H1 (cell line): Measurements from ENCODE around the gene C19orf73.

Experiments
- CREB1 ChIP-seq: IDR thresholded peaks from 2 replicates; pipeline ENCODE4 v1.6.1; 2012; ENCODE audit warnings: inconsistent platforms
- EP300 ChIP-seq, 2 experiments: IDR thresholded peaks; 1 replicate in 1 of 2; 2 replicates in 1 of 2; pipeline ENCODE4 v1.6.1; 2011 to 2012; ENCODE audit warnings: low read depth in 2 of 2, low read length in 2 of 2, mild to moderate bottlenecking in 2 of 2, borderline replicate concordance in 1 of 2, inconsistent platforms in 1 of 2, moderate library complexity in 1 of 2
- EZH2 ChIP-seq: fragments of 200-600 bp; sonication (generic); IDR thresholded peaks from 2 replicates; pipeline ENCODE4 v1.7.1; 2012; ENCODE audit warnings: low read depth, mild to moderate bottlenecking, moderate library complexity, low read length, inconsistent platforms; ENCODE audit not compliant: severe bottlenecking
- JUN ChIP-seq: IDR thresholded peaks from 2 replicates; pipeline ENCODE4 v1.6.1; 2011; ENCODE audit warnings: low read depth, mild to moderate bottlenecking, improper control_type of control experiment, low read length
- JUND ChIP-seq: IDR thresholded peaks from 2 replicates; pipeline ENCODE4 v1.6.1; 2011; ENCODE audit warnings: mild to moderate bottlenecking, improper control_type of control experiment, low read length
- MAX ChIP-seq: IDR thresholded peaks from 2 replicates; pipeline ENCODE4 v1.6.1; 2012; ENCODE audit warnings: inconsistent platforms
- POLR2A ChIP-seq, 2 experiments: IDR thresholded peaks; 1 replicate in 1 of 2; 2 replicates in 1 of 2; pipeline ENCODE4 v1.6.1; 2011; ENCODE audit warnings: low read depth in 2 of 2, low read length in 2 of 2, mild to moderate bottlenecking in 2 of 2; ENCODE audit errors: control extremely low read depth in 1 of 2
- POLR2AphosphoS5 ChIP-seq: IDR thresholded peaks from 2 replicates; pipeline ENCODE4 v1.6.1; 2011; ENCODE audit warnings: low read depth, low read length
- RAD21 ChIP-seq, 2 experiments: IDR thresholded peaks in 1 of 2; conservative IDR thresholded peaks in 1 of 2; 2 replicates each; pipeline ENCODE4 v1.6.1; 2011; ENCODE audit warnings: low read depth in 2 of 2, low read length in 2 of 2, improper control_type of control experiment in 1 of 2, inconsistent platforms in 1 of 2, mild to moderate bottlenecking in 1 of 2, moderate library complexity in 1 of 2
- SRF ChIP-seq: IDR thresholded peaks from 2 replicates; pipeline ENCODE4 v1.6.1; 2011; ENCODE audit warnings: mild to moderate bottlenecking, low read depth, low read length, moderate library complexity
- SUZ12 ChIP-seq: fragments of 200-600 bp; sonication (generic); IDR thresholded peaks from 2 replicates; pipeline ENCODE4 v1.6.1; 2012; ENCODE audit warnings: mild to moderate bottlenecking, inconsistent platforms, low read length, moderate library complexity, mixed read lengths
- TAF1 ChIP-seq: IDR thresholded peaks from 2 replicates; pipeline ENCODE4 v1.6.1; 2011; ENCODE audit warnings: mild to moderate bottlenecking, low read depth, low read length
- TF ChIP-seq, protein P1 (sequence below), 3 experiments: IDR thresholded peaks; 1 replicate in 2 of 3; 2 replicates in 1 of 3; pipeline versions ENCODE4 v1.5.1 to v1.6.1; 2011; ENCODE audit warnings: low read length in 3 of 3, mild to moderate bottlenecking in 3 of 3, inconsistent platforms in 2 of 3, low read depth in 1 of 3, moderate library complexity in 1 of 3; ENCODE audit not compliant: insufficient read depth in 1 of 3; ENCODE audit errors: control extremely low read depth in 1 of 3
- TF ChIP-seq, protein P2 (sequence below): IDR thresholded peaks from 2 replicates; pipeline ENCODE4 v1.6.1; 2011; ENCODE audit warnings: low read depth, mild to moderate bottlenecking, low read length; ENCODE audit not compliant: insufficient read depth

DNA sequence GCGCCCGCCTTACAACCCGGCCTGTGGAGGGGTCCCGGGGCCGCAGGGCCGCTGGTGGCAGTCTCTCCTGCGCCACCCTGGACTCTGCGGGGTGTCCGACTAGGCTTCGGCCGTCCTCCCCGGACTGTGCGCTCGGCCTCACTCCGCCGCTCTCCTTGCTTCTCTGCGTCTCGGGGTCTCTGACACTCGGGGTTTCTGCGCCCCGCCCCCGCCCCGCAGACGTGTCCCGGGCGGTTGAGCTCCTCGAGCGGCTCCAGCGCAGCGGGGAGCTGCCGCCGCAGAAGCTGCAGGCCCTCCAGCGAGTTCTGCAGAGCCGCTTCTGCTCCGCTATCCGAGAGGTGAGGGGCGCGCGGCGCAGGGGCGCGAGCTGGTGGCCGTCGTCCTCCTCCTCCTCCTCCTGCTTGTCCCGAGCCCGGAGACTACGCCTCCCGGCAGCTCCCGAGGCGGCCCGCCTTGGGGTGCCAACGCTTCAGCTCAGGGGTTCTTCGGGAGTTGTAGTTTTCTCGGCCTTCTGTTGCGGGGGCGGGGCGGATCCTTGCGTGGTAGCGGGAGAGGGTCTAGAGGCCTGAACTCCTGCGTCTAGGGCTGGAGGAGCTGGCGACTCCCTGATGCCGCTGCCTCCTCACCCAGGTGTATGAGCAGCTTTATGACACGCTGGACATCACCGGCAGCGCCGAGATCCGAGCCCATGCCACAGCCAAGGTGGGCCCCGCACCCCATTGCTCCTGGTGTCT, 4.1 kb downstream of the C19orf73 start:
- TF ChIP-seq, protein P1, sequence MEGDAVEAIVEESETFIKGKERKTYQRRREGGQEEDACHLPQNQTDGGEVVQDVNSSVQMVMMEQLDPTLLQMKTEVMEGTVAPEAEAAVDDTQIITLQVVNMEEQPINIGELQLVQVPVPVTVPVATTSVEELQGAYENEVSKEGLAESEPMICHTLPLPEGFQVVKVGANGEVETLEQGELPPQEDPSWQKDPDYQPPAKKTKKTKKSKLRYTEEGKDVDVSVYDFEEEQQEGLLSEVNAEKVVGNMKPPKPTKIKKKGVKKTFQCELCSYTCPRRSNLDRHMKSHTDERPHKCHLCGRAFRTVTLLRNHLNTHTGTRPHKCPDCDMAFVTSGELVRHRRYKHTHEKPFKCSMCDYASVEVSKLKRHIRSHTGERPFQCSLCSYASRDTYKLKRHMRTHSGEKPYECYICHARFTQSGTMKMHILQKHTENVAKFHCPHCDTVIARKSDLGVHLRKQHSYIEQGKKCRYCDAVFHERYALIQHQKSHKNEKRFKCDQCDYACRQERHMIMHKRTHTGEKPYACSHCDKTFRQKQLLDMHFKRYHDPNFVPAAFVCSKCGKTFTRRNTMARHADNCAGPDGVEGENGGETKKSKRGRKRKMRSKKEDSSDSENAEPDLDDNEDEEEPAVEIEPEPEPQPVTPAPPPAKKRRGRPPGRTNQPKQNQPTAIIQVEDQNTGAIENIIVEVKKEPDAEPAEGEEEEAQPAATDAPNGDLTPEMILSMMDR (IDR thresholded peaks at IDR 0.05; ENCODE audit: control extremely low read depth in 1 of 3, insufficient read depth in 1 of 3, low read depth in 1 of 3, low read length in 3 of 3): no peak
- TF ChIP-seq CREB1: no peak; the same call in none of the 2 replicates
- no peak for TF ChIP-seq EZH2
- no peak for TF ChIP-seq RAD21 (IDR thresholded peaks at IDR 0.05 in 1 of 2, conservative IDR thresholded peaks at IDR 0.05 in 1 of 2; ENCODE audit: low read depth in 2 of 2, low read length in 2 of 2)
- no peak for TF ChIP-seq TAF1
- TF ChIP-seq EP300 (IDR thresholded peaks at IDR 0.05; ENCODE audit: borderline replicate concordance in 1 of 2, low read depth in 2 of 2, low read length in 2 of 2): no peak
- TF ChIP-seq SUZ12: no peak
- TF ChIP-seq JUND: no peak
- TF ChIP-seq POLR2AphosphoS5: no peak
- no peak for TF ChIP-seq SRF
- peak; percentile 43; the same call in 1 of the 2 replicates for TF ChIP-seq MAX
- no peak for TF ChIP-seq JUN
- TF ChIP-seq, protein P2, sequence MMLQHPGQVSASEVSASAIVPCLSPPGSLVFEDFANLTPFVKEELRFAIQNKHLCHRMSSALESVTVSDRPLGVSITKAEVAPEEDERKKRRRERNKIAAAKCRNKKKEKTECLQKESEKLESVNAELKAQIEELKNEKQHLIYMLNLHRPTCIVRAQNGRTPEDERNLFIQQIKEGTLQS: no peak
- TF ChIP-seq POLR2A (IDR thresholded peaks at IDR 0.05; ENCODE audit: control extremely low read depth in 1 of 2, low read depth in 2 of 2, low read length in 2 of 2): no peak
